Transverse colon (tissue), 3 donors: ENCODE results near the gene RAPGEFL1.

Experiments
- POLR2A ChIP-seq: fragments of 450-650 bp; IDR thresholded peaks from one replicate; pipeline ENCODE4 v1.6.1; 2016; ENCODE audit warnings: antibody characterized with exemption, mild to moderate bottlenecking, moderate library complexity
- TF ChIP-seq, protein P1 (sequence below), 5 experiments: fragments of 200-600 bp in 3 of 5; fragments of 450-650 bp in 2 of 5; sonication (generic) in 3 of 5; IDR thresholded peaks; 1 replicate in 2 of 5; 2 replicates in 3 of 5; pipeline ENCODE4 v1.5.1; 2016 to 2017; ENCODE audit warnings: antibody characterized with exemption in 5 of 5, inconsistent platforms in 3 of 5, mild to moderate bottlenecking in 2 of 5, moderate library complexity in 1 of 5

DNA sequence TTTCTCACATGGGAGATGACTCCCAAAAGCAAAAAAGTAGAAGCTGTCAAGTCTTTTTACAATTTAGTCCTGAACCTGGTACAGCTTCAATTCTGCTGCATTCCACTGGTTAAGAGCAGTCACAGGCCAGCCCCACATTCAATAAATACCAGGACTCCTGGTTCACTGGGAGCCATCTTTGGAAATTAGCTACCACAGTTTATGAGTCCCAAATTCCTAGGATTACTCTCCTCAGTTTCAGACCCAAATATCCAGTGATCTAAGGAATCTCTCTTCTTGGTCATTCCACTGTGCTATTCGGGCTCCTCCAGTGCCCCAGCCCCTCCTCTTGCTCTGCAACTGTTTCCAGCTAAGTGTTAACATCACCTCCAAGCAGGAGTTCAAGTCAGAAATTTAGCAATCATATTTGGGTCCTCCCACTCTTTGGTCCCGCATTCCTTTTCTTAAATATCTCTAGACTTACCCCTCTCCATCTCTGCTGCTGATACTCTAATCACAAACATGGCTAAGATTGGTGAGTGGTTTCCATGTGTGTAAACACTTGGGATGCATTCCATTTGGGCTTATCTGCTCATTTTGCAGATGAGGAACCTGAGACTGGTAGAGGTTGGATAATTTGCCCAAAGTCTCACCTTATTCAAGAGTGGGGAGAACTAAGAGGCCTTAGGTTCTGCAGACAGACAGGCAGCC is 32.3 kb downstream of the RAPGEFL1 start:
- TF ChIP-seq, protein P1, sequence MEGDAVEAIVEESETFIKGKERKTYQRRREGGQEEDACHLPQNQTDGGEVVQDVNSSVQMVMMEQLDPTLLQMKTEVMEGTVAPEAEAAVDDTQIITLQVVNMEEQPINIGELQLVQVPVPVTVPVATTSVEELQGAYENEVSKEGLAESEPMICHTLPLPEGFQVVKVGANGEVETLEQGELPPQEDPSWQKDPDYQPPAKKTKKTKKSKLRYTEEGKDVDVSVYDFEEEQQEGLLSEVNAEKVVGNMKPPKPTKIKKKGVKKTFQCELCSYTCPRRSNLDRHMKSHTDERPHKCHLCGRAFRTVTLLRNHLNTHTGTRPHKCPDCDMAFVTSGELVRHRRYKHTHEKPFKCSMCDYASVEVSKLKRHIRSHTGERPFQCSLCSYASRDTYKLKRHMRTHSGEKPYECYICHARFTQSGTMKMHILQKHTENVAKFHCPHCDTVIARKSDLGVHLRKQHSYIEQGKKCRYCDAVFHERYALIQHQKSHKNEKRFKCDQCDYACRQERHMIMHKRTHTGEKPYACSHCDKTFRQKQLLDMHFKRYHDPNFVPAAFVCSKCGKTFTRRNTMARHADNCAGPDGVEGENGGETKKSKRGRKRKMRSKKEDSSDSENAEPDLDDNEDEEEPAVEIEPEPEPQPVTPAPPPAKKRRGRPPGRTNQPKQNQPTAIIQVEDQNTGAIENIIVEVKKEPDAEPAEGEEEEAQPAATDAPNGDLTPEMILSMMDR (IDR thresholded peaks at IDR 0.05) = no peak
- no peak for TF ChIP-seq POLR2A
